Fibroblast of lung (primary cell): Measurements from ENCODE around the gene C7. TPM values are rescaled to one million over a fixed set of nuclear protein-coding genes. Genes with fewer than 3 reads are reported as not detected.
"Not testable (repeated sequence)": the region's sequence is repeated elsewhere in the genome, so short reads cannot be mapped to it uniquely, and the experiment has no call there.

Experiments used
- DNase-seq, 2 donors: peaks; one replicate each; pipeline versions ENCODE4 v3.0.0 to v3.0.0-alpha.2; 2010; ENCODE audit warnings: low read depth in 2 of 2
- H2AFZ ChIP-seq: 2 replicates; pipeline ENCODE4 v1.5.1; 2012; ENCODE audit warnings: low read length, control low read depth, inconsistent platforms
- H3K27ac ChIP-seq: 2 replicates; pipeline ENCODE4 v1.5.1; 2011; ENCODE audit warnings: low read length, control low read depth; ENCODE audit not compliant: insufficient read depth
- H3K27me3 ChIP-seq: 2 replicates; pipeline ENCODE4 v1.5.1; 2011; ENCODE audit warnings: mild to moderate bottlenecking, low read length; ENCODE audit not compliant: control insufficient read depth, insufficient read depth
- H3K36me3 ChIP-seq: 2 replicates; pipeline ENCODE4 v1.5.1; 2011; ENCODE audit warnings: low read length; ENCODE audit not compliant: control insufficient read depth, insufficient read depth
- H3K4me1 ChIP-seq: 2 replicates; pipeline ENCODE4 v1.5.1; 2011; ENCODE audit warnings: low read length; ENCODE audit not compliant: control insufficient read depth, insufficient read depth; ENCODE audit errors: extremely low read depth
- H3K4me2 ChIP-seq: 2 replicates; pipeline ENCODE4 v1.5.1; 2011; ENCODE audit warnings: low read length, control low read depth; ENCODE audit not compliant: insufficient read depth; ENCODE audit errors: extremely low read depth
- H3K4me3 ChIP-seq, 4 experiments: fragments of 200-600 bp in 1 of 4; sonication (generic) in 1 of 4; replicated peaks in 1 of 4; 2 replicates each; pipeline ENCODE4 v1.5.1; 2011 to 2016; ENCODE audit warnings: low read length in 4 of 4, low read depth in 3 of 4, mild to moderate bottlenecking in 3 of 4, control low read depth in 2 of 4, inconsistent platforms in 1 of 4, mixed read lengths in 1 of 4; ENCODE audit not compliant: insufficient read depth in 1 of 4; ENCODE audit errors: control extremely low read depth in 1 of 4
- H3K79me2 ChIP-seq: 2 replicates; pipeline ENCODE4 v1.5.1; 2012; ENCODE audit warnings: mild to moderate bottlenecking, low read length, inconsistent platforms; ENCODE audit not compliant: control insufficient read depth, insufficient read depth
- H3K9ac ChIP-seq: 2 replicates; pipeline ENCODE4 v1.5.1; 2011; ENCODE audit warnings: mild to moderate bottlenecking, low read length, control low read depth; ENCODE audit not compliant: insufficient read depth
- H3K9me3 ChIP-seq: 2 replicates; pipeline ENCODE4 v1.5.1; 2012; ENCODE audit warnings: low read depth, low read length; ENCODE audit not compliant: control insufficient read depth, insufficient read depth
- H4K20me1 ChIP-seq: 2 replicates; pipeline ENCODE4 v1.5.1; 2011; ENCODE audit warnings: low read length; ENCODE audit not compliant: control insufficient read depth, insufficient read depth; ENCODE audit errors: extremely low read depth
- CTCF ChIP-seq, 2 donors: IDR thresholded peaks in 1 of 2; conservative IDR thresholded peaks in 1 of 2; 1 replicate in 1 of 2; 2 replicates in 1 of 2; pipeline ENCODE4 v1.5.1; 2011 to 2012; ENCODE audit warnings: low read length in 2 of 2, control low read depth in 1 of 2, inconsistent platforms in 1 of 2, low read depth in 1 of 2, mild to moderate bottlenecking in 1 of 2
- EZH2 ChIP-seq: IDR thresholded peaks from 2 replicates; pipeline ENCODE4 v1.5.1; 2012; ENCODE audit warnings: low read length, control low read depth, mild to moderate bottlenecking; ENCODE audit errors: missing control alignments
- polyA plus RNA-seq, 2 donors: library from polyadenylated mRNA; depleted of rRNA in 1 of 2; stranded (reverse) in 1 of 2; unstranded in 1 of 2; fragments of >200 nt; gene quantifications; 2 replicates each; pipeline ENCODE4 v1.2.1, GENCODE V29; 2011 to 2012; ENCODE audit warnings: missing spikeins in 1 of 2
- total RNA-seq: library from RNA; depleted of rRNA; stranded (reverse); fragments of >200 nt; gene quantifications from 2 replicates; pipeline ENCODE4 v1.2.1, GENCODE V29; 2014

C7 gene
- total and polyA plus RNA-seq, 2 donors (not counting 1 experiment from before 2014, with no cell fraction given) = under 0.01 to 1.5 TPM

GRCh38 chr5:41009232-41009631, 99.9 kb downstream of the C7 start:
- Histone ChIP-seq H4K20me1 (no peaks in the 10 kb centered on the region), H3K4me2 (no peak overlapping the region), H3K9ac (no peak overlapping the region), H3K27me3 (no peaks in the 10 kb centered on the region), H3K27ac (no peak overlapping the region), H3K9me3 (no peaks in the 10 kb centered on the region), H3K36me3 (no peaks in the 10 kb centered on the region), H3K4me3 (no peak overlapping the region), H2AFZ (no peak overlapping the region), H3K79me2 (no peaks in the 10 kb centered on the region), H3K4me1 (no peaks in the 10 kb centered on the region)
- peak in 1 of 2 donors; percentile 20 for DNase-seq
- TF ChIP-seq CTCF (conservative IDR thresholded peaks at IDR 0.05 in 1 of 2, IDR thresholded peaks at IDR 0.05 in 1 of 2; ENCODE audit: low read depth in 1 of 2, low read length in 2 of 2) = no peak
- TF ChIP-seq EZH2 = no peak

- no peak for TF ChIP-seq CTCF (conservative IDR thresholded peaks at IDR 0.05 in 1 of 2, IDR thresholded peaks at IDR 0.05 in 1 of 2; ENCODE audit: low read depth in 1 of 2, low read length in 2 of 2)
- no peak for TF ChIP-seq EZH2
- no peaks in the 10 kb centered on the region for H3K4me1 ChIP-seq
- no peak overlapping the region for H3K4me2 ChIP-seq
- H2AFZ ChIP-seq = no peak overlapping the region
- no peak overlapping the region for H3K27ac ChIP-seq
- H3K79me2 ChIP-seq = no peaks in the 10 kb centered on the region
- no peak for DNase-seq
- H3K9ac ChIP-seq = no peak overlapping the region
- no peaks in the 10 kb centered on the region for H3K36me3 ChIP-seq
- H3K27me3 ChIP-seq = no peaks in the 10 kb centered on the region
- H3K9me3 ChIP-seq = no peaks in the 10 kb centered on the region
- no peak overlapping the region for H3K4me3 ChIP-seq
- H4K20me1 ChIP-seq = no peaks in the 10 kb centered on the region
Measured at GRCh38 chr5:41010572-41010971, 101.3 kb downstream of the C7 start.

- Histone ChIP-seq H3K36me3 (no peaks in the 10 kb centered on the region), H3K9ac (no peak overlapping the region), H3K27ac (no peak overlapping the region), H4K20me1 (no peaks in the 10 kb centered on the region), H3K4me3 (no peak overlapping the region), H3K9me3 (no peaks in the 10 kb centered on the region), H3K4me1 (no peaks in the 10 kb centered on the region), H3K27me3 (no peaks in the 10 kb centered on the region), H2AFZ (no peak overlapping the region), H3K79me2 (no peaks in the 10 kb centered on the region), H3K4me2 (no peak overlapping the region)
- TF ChIP-seq CTCF (conservative IDR thresholded peaks at IDR 0.05 in 1 of 2, IDR thresholded peaks at IDR 0.05 in 1 of 2; ENCODE audit: low read depth in 1 of 2, low read length in 2 of 2) (no peak), EZH2 (no peak)
- DNase-seq = no peak
Measured at GRCh38 chr5:41012318-41012717, 103.0 kb downstream of the C7 start.

GRCh38 chr5:41022600-41022999, 113.3 kb downstream of the C7 start:
- not testable (repeated sequence) for H3K79me2 ChIP-seq, H4K20me1 ChIP-seq, H3K27ac ChIP-seq, H3K4me1 ChIP-seq, H3K9ac ChIP-seq, DNase-seq, H3K9me3 ChIP-seq, H3K36me3 ChIP-seq, H3K4me3 ChIP-seq, H3K27me3 ChIP-seq, H3K4me2 ChIP-seq, H2AFZ ChIP-seq
